ENCODE results near the gene NFASC.

DNA sequence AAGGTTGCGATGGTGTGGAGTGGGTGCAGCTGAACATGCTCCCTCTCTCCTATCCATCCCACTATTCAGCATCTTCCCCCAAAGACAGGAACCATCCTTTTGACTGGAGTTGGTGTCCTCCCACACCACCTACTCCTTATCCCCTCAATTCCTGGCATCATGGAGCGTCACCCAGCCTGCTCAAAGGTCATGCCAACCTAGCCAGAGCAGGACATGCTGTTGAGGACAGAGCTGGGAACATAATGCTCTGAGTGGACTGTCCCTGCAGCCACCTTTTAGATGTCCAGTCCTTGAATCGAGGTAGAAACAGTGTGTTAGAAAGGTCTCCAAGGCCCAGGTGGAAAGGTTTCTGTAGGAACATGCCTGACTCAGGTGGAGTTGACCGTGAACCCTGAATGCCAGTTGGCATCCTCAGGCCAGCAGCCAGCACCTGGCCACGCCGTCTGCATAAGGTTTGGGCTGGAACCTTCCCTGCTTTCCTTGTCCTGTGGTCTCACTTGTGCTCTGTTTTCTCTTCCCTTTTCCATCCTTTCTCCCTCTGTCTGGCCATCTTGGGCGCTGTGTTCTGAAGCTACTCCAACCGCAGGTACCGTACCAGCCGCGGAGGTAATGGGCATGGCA, 120.2 kb downstream of the NFASC start:
- no peak for TF ChIP-seq POLR2A (IDR thresholded peaks at IDR 0.05; ENCODE audit: low read depth, low read length)
- TF ChIP-seq, protein P1, sequence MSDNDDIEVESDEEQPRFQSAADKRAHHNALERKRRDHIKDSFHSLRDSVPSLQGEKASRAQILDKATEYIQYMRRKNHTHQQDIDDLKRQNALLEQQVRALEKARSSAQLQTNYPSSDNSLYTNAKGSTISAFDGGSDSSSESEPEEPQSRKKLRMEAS (IDR thresholded peaks at IDR 0.05; ENCODE audit: insufficient read depth, insufficient read length): no peak
- no peak for TF ChIP-seq POLR2AphosphoS5 (IDR thresholded peaks at IDR 0.05; ENCODE audit: insufficient read depth, low read depth, low read length)
- TF ChIP-seq, protein P2, sequence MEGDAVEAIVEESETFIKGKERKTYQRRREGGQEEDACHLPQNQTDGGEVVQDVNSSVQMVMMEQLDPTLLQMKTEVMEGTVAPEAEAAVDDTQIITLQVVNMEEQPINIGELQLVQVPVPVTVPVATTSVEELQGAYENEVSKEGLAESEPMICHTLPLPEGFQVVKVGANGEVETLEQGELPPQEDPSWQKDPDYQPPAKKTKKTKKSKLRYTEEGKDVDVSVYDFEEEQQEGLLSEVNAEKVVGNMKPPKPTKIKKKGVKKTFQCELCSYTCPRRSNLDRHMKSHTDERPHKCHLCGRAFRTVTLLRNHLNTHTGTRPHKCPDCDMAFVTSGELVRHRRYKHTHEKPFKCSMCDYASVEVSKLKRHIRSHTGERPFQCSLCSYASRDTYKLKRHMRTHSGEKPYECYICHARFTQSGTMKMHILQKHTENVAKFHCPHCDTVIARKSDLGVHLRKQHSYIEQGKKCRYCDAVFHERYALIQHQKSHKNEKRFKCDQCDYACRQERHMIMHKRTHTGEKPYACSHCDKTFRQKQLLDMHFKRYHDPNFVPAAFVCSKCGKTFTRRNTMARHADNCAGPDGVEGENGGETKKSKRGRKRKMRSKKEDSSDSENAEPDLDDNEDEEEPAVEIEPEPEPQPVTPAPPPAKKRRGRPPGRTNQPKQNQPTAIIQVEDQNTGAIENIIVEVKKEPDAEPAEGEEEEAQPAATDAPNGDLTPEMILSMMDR (IDR thresholded peaks at IDR 0.05; ENCODE audit: extremely low read depth in 1 of 2, insufficient read depth in 1 of 2, low read depth in 1 of 2, low read length in 2 of 2): no peak
- no peak for TF ChIP-seq FOS (IDR thresholded peaks at IDR 0.05; ENCODE audit: borderline replicate concordance, insufficient read depth, low read length)
- no peak for TF ChIP-seq EZH2 (IDR thresholded peaks at IDR 0.05; ENCODE audit: borderline replicate concordance, low read depth, low read length, severe bottlenecking)
- no peak for TF ChIP-seq MYC (IDR thresholded peaks at IDR 0.05; ENCODE audit: low read depth, low read length)
- TF ChIP-seq JUN (IDR thresholded peaks at IDR 0.05; ENCODE audit: borderline replicate concordance, insufficient read depth, insufficient read length, low read depth): no peak
